Non-pigmented ciliary epithelial cell (primary cell): ENCODE measurements around the gene GNGT2.
"Not testable (repeated sequence)": the region's sequence is repeated elsewhere in the genome, so short reads cannot be mapped to it uniquely, and the experiment has no call there.

ENCODE experiments used
- DNase-seq: peaks from one replicate; pipeline ENCODE4 v3.0.0-alpha.2; 2010; ENCODE audit warnings: low read depth

Gene GNGT2

DNA sequence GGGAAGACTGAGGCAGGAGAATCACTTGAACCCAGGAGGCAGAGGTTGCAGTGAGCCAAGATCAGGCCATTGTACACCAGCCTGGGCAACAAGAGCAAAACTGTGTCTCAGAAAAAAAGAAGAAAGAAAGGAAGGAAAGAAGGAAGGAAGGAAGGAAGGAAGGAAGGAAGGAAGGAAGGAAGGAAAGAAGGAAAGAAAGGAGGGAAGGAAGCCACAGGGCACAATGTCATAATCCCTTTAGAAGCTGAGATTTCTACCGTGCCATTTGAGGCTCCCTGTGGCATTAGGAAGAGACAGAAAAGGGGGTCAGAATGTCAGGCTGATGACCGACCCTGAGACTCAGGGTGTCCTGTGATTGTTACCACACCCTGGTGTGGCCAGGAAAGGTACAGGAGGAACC lies 6.6 kb downstream of the GNGT2 start:
- no peak for DNase-seq

DNA sequence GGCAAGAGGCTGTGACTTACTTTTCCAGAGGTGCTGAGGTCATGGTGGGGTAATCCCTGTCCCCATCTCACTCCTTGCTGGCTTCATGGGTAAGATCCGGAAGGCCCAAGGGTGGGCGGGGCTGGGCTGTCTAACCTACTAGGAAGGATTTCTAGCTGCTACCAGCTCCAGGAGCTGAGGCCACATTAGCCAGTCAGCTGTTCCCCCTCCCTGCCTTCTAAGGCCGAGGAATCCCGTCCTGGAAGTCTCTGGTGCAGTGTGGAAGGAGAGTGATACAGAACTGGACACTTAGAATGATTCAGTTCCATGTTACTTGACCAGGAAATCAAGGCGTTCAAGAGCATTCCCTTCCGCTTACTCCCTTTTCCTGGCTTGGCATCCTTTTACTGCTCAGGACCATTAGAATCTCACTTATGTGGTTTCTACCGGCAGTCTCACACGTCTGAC lies 8.9 kb downstream of the GNGT2 start:
- DNase-seq, result peak; percentile 37

DNA sequence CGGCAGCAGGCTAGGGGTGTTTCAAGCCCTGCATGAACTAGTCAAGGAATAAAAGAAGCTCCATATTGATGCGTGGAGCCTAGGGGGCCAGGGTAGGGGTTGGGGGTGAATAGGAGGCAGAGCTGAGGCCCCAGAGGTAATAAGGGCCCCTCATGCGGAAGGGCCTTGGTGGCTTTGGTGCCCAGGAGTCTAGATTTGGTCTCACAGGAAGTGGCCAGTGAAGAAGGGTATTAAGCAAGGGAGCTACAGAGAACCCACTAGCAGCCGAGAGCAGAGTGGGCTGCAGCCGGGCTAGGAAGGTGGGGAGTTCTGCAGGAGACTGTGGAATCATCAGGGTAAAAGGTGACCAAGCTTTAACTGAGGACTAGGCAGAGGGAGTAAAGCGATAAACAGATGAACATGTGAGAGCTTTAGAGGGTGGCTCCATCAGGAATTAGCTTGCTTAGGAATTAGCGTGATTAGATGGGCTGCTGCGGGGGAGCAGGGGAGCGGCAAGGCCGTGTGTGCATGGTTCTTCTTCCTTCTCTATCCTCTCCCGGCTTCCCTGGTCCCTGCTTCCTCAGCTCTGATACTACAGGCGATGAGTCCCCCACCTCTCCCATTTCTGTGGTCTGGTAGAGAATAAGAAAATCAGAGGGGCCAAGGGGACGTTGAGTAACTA lies 9.8 kb downstream of the GNGT2 start:
- DNase-seq, result no peak

DNA sequence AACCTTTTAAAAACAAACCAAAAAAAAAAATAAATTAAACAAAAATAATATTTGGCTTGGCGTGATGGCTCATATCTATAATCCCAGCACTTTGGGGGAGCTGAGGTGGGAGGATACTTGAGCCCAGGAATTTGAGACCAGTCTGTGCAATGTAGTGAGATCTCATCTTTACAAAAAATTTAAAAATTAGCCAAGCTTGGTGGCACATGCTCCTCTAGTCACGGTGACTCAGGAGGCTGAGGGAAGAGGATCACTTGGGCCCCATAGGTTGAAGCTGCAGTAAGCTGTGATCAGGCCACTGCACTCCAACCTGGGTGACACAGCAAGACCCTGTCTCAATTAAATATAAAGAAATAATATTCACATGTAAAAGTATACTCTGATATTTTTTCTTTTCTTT lies 12.2 kb downstream of the GNGT2 start:
- DNase-seq, result no peak

DNA sequence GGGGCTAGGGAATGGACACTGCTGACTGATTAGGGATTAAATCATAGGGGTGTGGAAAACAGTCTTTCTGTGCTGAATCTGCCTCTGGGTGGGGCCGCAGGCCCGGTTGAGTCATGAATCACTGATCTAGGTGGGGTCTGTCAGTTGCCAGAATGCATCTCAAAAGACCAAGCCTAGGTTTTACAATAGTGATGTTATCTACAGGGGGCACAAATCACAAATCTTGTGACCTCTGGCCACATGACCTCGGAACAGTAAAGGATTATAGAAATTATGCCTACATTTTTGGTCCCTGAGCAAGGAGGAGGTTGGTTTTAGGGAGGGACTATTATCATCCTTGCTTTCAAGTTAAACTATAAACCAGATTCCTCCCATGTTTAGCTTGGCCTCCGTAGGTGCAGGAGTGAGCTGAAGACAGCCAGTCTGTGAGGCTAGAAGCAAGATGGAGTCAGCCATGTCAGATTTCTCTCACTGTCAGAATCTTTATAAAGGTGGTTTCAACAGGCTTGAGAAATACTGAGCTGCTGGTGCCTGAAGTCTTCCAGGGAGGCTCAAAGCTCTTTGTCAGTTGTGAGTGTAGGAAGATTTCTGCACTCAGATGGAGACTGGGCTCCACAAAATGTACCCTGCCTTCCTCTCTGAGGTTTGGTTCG lies 12.9 kb downstream of the GNGT2 start:
- DNase-seq, result no peak

DNA sequence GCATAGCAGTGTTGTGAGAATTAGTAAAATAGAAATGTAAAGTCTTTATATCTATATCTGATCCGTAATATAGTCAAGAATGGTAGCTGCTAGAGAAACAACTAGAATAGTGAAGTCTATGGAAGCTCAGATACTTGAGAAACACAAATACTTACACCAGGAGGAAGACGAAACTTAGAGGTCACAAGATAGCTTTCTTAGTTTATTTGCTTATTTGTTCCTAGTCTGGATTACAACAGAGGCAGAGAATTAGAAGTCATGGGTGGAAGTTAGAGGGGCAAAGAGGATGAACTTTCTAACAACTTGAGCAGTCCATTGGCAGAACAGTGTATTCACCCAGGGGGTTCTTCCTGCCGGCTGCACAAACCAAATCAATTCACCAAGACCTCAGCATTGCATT lies 13.9 kb downstream of the GNGT2 start:
- DNase-seq, result no peak

DNA sequence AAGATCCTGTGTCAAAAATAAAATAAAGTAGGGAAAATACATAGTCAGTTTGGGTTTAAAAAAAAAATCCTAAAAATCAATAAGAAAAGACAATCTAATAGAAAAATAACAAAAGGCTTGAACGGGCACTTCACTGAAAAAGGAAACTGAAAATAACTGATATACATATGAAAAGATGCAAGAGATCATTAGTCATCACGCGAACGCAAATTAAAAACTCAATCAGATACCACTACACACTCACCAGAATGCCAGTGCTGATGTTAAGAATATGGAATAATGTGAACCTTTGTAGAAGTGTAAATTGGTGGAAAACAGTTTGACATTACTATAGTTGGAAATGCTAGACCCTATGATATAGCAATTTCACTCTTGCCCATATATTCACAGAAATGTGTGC lies 14.6 kb downstream of the GNGT2 start:
- no peak for DNase-seq

DNA sequence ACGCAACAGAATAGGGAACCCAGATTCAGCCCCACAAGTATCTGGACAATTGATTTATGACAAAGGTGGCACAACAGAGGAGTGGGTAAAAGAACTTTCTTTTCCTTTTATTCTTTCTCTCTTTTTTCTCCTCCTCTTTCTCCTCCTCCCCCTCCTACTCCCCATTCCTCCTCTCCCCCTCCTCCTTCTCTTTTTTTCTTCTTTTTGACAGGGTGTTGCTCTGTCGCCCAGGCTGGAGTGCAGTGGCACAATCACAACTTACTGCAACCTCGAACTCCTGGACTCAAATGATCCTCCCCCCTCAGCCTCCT lies 16.1 kb downstream of the GNGT2 start:
- DNase-seq, result no peak

DNA sequence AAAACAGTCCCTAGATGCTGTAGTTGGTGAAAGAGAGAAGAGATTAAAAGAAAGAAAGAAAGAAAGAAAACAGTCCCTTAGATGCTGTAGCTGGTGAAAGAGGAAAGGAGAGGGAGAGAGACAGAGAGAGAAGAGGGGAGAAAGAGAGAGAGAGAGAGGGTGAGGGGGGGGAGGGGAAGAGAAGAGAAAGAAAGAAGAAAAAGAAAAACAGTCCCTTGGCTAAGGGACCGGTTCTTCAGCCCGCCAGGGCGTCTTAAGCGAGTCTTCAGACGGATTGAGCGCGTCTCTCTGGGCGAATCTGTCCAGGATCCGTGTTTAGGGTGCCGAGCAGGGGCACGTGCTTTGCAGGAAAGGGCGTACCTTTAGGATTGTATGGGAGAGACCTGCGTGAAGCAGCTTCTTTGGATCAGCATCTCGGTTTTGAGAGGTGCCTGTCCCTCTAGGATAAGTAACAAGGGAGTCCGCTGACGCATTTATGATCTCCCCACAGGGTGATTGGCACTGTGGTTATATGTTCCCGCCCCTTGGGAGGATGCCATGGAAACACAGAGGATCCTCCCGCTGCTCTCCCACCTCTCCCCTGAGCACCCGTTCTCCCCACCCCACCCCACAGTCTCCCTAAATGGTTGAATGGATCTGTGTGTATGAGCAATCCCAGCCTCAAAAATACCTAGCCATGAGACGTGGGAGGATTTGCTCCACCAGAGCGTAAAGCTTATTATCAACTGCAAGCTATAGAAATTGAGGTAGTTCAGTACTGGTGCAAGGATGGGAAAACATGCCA lies 16.7 kb downstream of the GNGT2 start:
- DNase-seq, result peak; percentile 51

DNA sequence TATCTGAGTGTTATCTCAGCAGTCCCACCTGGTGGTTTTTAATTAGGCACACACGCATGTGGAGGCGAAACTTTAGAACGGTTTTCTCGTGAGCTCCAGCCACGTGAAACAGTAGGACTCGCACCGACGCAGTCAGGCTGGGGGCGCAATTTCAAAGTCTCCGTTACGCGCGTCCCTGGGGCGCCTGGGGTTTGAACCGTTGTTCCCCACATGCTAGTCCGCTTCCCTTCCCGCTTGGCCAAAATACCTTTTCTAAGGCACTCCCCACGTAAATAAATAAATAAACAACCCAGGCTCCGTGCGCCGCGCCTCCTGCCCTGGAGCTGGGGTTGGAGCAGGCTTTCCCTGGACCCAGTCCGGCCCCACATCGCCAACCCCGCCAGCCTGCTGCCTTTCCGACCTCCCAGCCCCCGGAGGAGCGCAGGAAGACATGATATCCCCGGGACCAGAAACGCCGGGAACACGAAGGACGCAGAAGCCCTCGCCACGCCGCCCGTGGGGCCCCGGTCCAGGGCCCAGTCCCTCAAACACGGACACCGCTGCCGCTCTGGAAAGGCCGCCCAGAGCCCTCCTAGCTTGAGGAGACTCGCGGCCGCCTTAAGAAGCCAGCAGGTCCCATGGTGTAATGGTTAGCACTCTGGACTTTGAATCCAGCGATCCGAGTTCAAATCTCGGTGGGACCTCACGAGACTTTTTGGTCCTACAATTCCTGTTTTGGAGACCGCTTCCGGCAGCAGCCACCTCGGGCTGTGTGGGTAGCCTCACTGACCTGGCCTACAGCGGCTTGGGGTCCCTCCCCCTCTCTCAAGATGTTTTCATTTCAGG lies 18.2 kb downstream of the GNGT2 start:
- peak; percentile 43 for DNase-seq

DNA sequence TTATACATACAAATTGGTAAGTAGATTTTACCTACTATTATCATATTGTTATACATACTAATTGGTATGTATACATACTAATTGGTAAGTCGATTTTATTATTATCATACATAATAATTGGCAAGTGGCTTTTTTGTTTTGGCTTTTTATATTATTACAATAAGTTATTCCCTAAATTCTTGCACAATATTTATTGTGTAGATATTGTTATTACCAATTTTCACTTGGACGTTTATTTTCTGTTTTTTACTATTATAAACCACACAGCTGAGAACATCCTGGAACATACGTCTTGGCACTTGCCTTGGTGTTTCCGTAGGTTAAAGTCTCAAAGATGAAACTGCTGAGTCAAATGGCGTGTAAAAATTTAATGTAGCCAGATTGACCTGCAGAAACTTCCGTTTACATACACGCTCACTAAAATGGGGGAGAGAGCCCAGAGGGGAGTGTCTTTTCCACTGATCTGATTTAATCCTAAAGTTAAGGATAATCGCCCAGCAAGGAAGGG lies 18.9 kb downstream of the GNGT2 start:
- no peak for DNase-seq

DNA sequence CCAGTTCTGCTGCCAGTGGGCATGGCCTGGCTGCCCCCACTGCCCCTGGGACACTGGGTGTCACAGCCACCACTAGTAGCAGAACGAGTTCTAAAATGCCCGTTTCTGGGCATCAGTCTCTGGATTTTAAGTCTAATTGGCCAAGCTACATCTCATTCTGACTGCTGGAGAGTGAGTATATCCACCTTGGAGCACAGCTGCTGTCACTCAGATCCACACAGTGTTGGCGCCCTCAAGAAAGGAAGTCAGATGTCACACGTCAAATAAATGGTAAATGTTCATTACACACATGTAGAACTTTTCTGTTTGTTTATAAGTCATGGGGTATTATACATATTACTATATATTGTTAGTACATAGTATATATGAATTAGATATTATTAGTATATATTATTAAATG lies 19.4 kb downstream of the GNGT2 start:
- DNase-seq, result no peak

DNA sequence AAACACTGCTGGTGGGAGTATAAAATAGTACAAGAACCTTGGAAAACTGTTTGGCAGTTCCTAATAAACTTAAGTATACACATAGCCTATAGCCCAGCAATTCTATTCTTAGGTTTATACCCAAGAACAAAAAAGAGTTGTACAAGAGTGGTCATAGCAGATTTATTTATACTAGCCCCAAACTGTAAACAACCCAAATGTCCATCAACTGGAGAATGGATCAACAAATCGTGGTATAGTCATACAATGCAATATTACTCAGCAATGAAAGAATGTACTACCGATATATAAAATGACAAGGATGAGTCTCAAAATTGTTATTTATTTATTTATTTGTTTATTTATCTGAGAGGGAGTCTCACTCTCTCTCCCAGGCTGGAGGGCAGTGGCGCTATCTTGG lies 23.1 kb downstream of the GNGT2 start:
- DNase-seq, result no peak

DNA sequence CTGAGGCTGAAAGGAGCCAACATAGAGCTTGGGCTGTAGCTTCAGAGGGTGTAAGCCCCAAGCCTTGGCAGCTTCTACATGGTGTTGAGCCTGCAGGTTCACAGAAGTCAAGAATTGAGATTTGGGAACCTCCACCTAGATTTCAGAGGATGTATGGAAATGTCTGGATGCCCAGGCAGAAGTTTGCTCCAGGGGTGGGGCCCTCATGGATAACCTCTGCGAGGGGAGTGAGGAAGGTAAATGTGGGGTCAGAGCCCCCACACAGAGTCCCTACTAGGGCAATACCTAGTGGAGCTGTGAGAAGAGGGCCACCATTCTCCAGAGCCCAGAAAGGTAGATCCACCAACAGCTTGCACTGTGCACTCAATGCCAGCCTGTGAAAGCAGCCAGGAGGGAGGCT lies 25.0 kb downstream of the GNGT2 start:
- DNase-seq, result not testable (repeated sequence)

DNA sequence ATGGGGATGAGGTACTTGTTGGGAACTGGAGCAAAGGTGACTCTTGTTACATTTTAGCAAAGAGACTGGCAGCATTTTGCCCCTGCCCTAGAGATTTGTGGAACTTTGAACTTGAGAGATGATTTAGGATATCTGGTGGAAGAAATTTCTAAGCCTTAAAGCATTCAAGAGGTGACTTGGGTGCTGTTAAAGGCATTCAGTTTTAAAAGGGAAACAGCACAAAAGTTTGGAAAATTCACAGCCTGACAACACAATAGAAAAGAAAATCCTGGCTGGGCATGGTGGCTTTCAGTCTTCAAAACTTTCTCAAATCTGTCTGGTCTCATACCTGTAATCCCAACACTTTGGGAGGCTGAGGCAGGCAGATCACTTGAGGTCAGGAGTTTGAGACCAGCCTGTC lies 25.9 kb downstream of the GNGT2 start:
- DNase-seq, result not testable (repeated sequence)

DNA sequence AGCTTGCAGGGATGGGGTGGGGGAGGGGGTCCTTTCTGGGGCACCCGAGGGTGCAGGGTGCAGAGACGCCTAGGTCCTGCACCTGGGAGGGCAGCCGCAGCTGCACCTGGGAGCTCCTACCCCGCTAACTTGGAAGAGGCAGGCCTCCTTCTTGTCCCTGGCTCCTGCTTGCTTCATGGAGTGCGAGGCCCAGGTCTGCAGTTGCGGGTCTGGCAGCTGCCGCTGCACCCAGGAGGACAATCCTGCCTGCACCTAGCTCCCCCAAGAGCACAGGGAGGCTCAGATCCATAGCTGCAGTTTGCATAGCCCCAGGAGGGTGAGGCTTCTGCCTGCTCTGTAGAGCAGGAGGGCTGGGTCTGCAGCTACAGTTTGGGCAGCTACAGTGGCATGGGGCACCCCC lies 26.6 kb downstream of the GNGT2 start:
- no peak for DNase-seq

DNA sequence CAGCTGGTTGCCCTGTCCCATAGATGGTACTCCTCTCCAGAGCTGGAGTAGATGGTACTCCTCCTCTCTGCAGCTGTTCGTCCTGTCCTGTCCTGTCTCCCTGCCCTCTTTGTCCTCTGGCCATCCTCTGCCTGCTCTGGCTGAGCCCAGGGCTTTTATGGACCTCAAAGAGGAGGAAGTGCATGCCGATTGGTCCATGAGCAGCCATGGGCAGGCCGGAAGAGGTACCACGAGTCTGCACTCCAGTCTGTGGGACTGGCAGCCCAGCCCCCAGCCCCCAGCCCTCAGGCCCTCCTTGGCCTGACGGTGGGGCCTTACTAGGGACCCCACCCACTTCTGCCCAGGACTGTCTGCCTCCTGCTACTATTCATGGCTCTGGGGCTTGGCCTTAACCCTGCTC lies 27.0 kb downstream of the GNGT2 start:
- DNase-seq, result no peak

DNA sequence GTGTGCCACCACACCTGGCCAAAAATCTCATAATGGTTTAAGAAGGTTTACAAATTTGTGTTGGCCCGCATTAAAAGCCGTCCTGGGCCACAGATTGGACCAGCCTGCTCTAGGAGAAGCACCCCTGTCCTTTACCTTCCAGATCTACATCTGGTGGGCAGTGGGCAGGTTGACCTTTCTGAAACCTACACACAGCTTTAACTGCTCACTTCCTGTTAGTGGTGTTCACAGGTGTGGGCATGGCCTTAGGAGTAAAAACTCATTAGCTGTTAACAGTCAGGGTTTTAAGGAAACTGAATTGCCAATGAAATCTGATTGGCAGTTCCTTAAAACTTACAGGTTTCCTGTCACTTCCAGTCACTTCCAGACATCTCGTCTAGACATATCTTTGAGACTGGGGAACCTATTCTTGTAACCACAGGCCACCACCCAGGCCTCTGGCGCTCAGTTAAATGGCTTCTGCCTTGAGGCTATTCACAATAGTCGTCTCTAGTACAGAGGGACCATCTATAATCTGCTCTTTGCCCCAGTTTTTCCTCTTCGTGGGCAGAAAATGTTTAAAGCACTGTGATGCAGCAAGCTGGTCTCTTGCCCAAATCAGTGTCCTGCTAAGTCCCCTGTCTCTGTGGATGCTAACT lies 29.3 kb downstream of the GNGT2 start:
- DNase-seq, result no peak

DNA sequence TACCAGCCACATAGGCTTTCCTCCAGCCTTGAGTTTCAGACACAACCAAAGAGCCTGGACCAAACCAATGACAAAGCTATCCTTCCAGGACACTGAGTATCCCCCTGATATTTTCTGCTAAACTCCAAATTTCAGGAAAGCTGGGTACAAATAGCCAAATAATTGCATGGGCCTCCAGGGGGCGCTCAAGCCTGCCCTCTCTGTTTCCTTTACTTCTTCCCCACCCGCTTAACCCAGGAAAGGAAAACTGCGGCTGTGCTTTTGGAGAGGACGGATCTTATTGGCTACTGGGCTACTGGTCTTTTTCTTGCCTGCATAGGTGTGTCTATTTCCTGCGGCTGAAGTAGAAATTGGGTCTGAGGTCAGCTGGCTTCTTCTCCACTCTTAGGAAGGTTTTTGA lies 30.1 kb downstream of the GNGT2 start:
- DNase-seq, result no peak

DNA sequence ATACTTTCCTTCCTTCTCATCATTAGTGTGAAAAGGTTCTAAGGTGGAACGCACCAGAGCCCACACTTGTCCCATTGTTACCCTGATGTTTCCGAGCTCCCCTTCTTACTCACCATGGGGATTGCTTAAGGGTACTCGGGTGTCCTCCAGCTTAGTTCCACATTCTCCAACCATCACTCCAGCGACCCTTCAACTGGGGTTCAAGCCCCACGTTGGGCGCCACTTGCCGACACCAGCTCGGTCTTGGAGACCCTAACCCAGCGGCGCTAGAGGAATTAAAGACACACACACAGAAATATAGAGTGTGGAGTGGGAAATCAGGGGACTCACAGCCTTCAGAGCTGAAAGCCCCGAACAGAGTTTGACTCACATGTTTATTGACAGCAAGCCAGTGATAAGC lies 34.4 kb downstream of the GNGT2 start:
- not testable (repeated sequence) for DNase-seq

DNA sequence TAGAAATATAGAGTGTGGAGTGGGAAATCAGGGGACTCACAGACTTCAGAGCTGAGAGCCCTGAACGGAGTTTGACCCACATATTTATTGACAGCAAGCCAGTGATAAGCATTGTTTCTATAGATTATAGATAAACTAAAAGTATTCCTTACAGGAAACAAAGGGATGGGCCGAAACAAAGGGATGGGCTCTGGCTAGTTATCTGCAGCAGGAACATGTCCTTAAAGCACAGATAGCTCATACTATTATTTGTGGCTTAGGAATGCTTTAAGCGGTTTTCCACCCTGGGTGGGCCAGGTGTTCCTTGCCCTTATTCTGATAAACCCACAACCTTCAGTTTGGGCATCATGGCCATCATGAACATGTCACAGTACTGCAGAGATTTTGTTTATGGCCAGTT lies 39.7 kb downstream of the GNGT2 start:
- not testable (repeated sequence) for DNase-seq

DNA sequence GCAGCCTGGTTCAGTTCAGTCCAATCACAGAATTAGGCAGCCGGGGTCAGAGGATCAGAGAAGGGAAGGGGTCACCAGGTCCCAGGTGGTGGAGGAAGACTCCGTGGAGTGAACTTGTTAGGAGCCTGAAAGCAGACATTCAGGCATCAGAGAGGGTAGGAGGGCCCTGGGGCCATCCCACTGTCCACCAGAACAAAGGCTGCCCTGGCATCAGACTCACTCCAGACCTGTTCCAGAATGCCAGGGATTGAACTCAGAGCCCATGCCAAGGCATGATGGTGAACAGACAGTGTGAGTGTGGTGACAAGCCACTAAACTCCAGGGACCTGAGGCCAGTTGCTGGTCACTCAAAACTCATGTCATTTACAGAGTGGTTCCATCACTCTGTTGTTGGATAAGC lies 40.2 kb downstream of the GNGT2 start:
- no peak for DNase-seq
